Neural cell (in vitro differentiated cells): Measurements from ENCODE around the gene IP6K3.

Source experiments
- CTCF ChIP-seq: fragments of 450-650 bp; IDR thresholded peaks from 2 replicates; pipeline ENCODE4 v1.5.1; 2014; ENCODE audit warnings: antibody characterized with exemption, mild to moderate bottlenecking, moderate library complexity; ENCODE audit not compliant: poor library complexity, severe bottlenecking
- EP300 ChIP-seq: fragments of 450-650 bp; conservative IDR thresholded peaks from 2 replicates; pipeline ENCODE4 v1.6.1; 2014; ENCODE audit warnings: antibody characterized with exemption, mild to moderate bottlenecking, moderate library complexity; ENCODE audit not compliant: poor library complexity, severe bottlenecking
- EZH2 ChIP-seq: fragments of 200-600, 300-800 bp; shearing (Covaris generic), sonication (generic); IDR thresholded peaks from 2 replicates; pipeline ENCODE4 v1.6.1; 2014; ENCODE audit warnings: antibody characterized with exemption, low read length, borderline replicate concordance, mild to moderate bottlenecking; ENCODE audit not compliant: insufficient read depth, poor library complexity, severe bottlenecking
- MXI1 ChIP-seq: fragments of 450-650 bp; conservative IDR thresholded peaks from 2 replicates; pipeline ENCODE4 v1.6.1; 2014; ENCODE audit warnings: antibody characterized with exemption, mild to moderate bottlenecking; ENCODE audit not compliant: poor library complexity, severe bottlenecking
- POLR2AphosphoS5 ChIP-seq: IDR thresholded peaks from 2 replicates; pipeline ENCODE4 v1.6.1; 2012
- RAD21 ChIP-seq: fragments of 450-650 bp; conservative IDR thresholded peaks from 2 replicates; pipeline ENCODE4 v1.6.1; 2014; ENCODE audit warnings: antibody characterized with exemption, mild to moderate bottlenecking, moderate library complexity
- REST ChIP-seq: IDR thresholded peaks from 2 replicates; pipeline ENCODE4 v1.6.1; 2012; ENCODE audit warnings: borderline replicate concordance
- SMC3 ChIP-seq: fragments of 450-650 bp; conservative IDR thresholded peaks from 2 replicates; pipeline ENCODE4 v1.6.1; 2014; ENCODE audit warnings: antibody characterized with exemption, mild to moderate bottlenecking, moderate library complexity; ENCODE audit not compliant: poor library complexity

- TF ChIP-seq REST (no peak), CTCF (no peak), SMC3 (no peak), EP300 (no peak), MXI1 (peak; percentile 2), EZH2 (no peak), POLR2AphosphoS5 (peak; percentile 45), RAD21 (no peak)
Observed at GRCh38 chr6:33787954-33788693, 41.4 kb upstream of the IP6K3 start.
